OCI-LY7 (cell line): Measurements from ENCODE around the gene TEX22. TPM values are rescaled to one million over a fixed set of nuclear protein-coding genes. Genes with fewer than 3 reads are reported as not detected.

Experiments
- BruUV-seq: library from RNA; stranded (reverse); fragments of 400-500 nt; replicated peaks from 2 replicates; lab custom pipeline; 2021; lab: Mats Ljungman, UMichigan
- CTCF ChIA-PET: fragments of 300-600 bp; sonication (Branson Sonifier 250); formaldehyde crosslinking; loops from one replicate; lab custom pipeline; 2022; ENCODE audit warnings: antibody characterized with exemption; ENCODE audit not compliant: unreplicated experiment; lab: Charles Lee
- POLR2A ChIA-PET: fragments of 300-600 bp; sonication (Branson Sonifier 250); formaldehyde crosslinking; loops from one replicate; lab custom pipeline; 2022; ENCODE audit warnings: antibody characterized with exemption; lab: Charles Lee
- DNase-seq: peaks from one replicate; pipeline ENCODE4 v3.0.0-alpha.2; 2015; ENCODE audit warnings: low spot score
- H2AFZ ChIP-seq: fragments of 200-600 bp; sonication (generic), shearing (Covaris generic); 2 replicates; pipeline ENCODE4 v1.6.1; 2014; ENCODE audit warnings: mild to moderate bottlenecking, antibody characterized with exemption, low read length, moderate library complexity
- H3K27ac ChIP-seq: fragments of 200-600 bp; sonication (generic); 2 replicates; pipeline ENCODE4 v1.5.1; 2014; ENCODE audit warnings: mixed run types, low read depth, mild to moderate bottlenecking, moderate library complexity, low read length, inconsistent platforms; ENCODE audit not compliant: poor library complexity, severe bottlenecking
- H3K36me3 ChIP-seq: fragments of 200-600 bp; sonication (generic); 2 replicates; pipeline ENCODE4 v1.6.1; 2014; ENCODE audit warnings: mild to moderate bottlenecking, antibody characterized with exemption, low read length, moderate library complexity, mixed read lengths; ENCODE audit not compliant: insufficient read depth
- H3K4me1 ChIP-seq: fragments of 200-600 bp; sonication (generic); 2 replicates; pipeline ENCODE4 v1.5.1; 2014; ENCODE audit warnings: mild to moderate bottlenecking, low read length; ENCODE audit not compliant: insufficient read depth, poor library complexity, severe bottlenecking
- H3K4me2 ChIP-seq: fragments of 200-600 bp; sonication (generic); 2 replicates; pipeline ENCODE4 v1.6.1; 2014; ENCODE audit warnings: mild to moderate bottlenecking, low read length
- H3K4me3 ChIP-seq: fragments of 200-600 bp; sonication (generic); 2 replicates; pipeline ENCODE4 v1.5.1; 2014; ENCODE audit warnings: mild to moderate bottlenecking, low read depth, low read length; ENCODE audit not compliant: poor library complexity, severe bottlenecking
- H3K79me2 ChIP-seq: fragments of 200-600 bp; sonication (generic); 2 replicates; pipeline ENCODE4 v1.6.1; 2016; ENCODE audit warnings: low read depth, mild to moderate bottlenecking, low read length, moderate library complexity, mixed read lengths; ENCODE audit not compliant: insufficient read depth
- H3K9me2 ChIP-seq: fragments of 200-600 bp; sonication (generic); 2 replicates; pipeline ENCODE4 v1.6.1; 2016; ENCODE audit warnings: mild to moderate bottlenecking, low read length, mixed read lengths; ENCODE audit not compliant: insufficient read depth
- H3K9me3 ChIP-seq: fragments of 200-600 bp; sonication (generic); 2 replicates; pipeline ENCODE4 v1.6.1; 2014; ENCODE audit warnings: mild to moderate bottlenecking, mixed run types, low read length, mixed read lengths
- H4K20me1 ChIP-seq: fragments of 200-600 bp; sonication (generic); 2 replicates; pipeline ENCODE4 v1.6.1; 2014; ENCODE audit warnings: mild to moderate bottlenecking, antibody characterized with exemption, low read length, moderate library complexity, mixed read lengths; ENCODE audit not compliant: insufficient read depth
- EZH2phosphoT487 ChIP-seq: fragments of 200-600 bp; sonication (generic); IDR thresholded peaks from 2 replicates; pipeline ENCODE4 v1.6.1; 2018; ENCODE audit warnings: low read depth, borderline replicate concordance, mild to moderate bottlenecking, mixed run types, antibody characterized with exemption, low read length, moderate library complexity, mixed read lengths
- intact Hi-C: fragments of 100-400 bp; cut with micrococcal nuclease; formaldehyde crosslinking; loops from one replicate; pipeline ENCODE4 v1.10.0; 2022; ENCODE audit not compliant: unreplicated experiment
- total RNA-seq, 2 experiments: library from RNA; depleted of rRNA in 1 of 2; stranded (reverse); fragments of >200 nt in 1 of 2; shearing (Covaris generic) in 1 of 2; gene quantifications; 2 replicates each; pipeline ENCODE4 v1.2.3, GENCODE V29; 2014 to 2022
- TF ChIP-seq, protein P1 (sequence below): fragments of 200-600 bp; sonication (generic); conservative IDR thresholded peaks from 2 replicates; pipeline ENCODE4 v1.5.1; 2014; ENCODE audit warnings: mild to moderate bottlenecking, antibody characterized with exemption, low read length, moderate library complexity, mixed read lengths

Gene TEX22
- total RNA-seq, 2 experiments from 2014 or later: 1.3 to 9.2 TPM

DNA sequence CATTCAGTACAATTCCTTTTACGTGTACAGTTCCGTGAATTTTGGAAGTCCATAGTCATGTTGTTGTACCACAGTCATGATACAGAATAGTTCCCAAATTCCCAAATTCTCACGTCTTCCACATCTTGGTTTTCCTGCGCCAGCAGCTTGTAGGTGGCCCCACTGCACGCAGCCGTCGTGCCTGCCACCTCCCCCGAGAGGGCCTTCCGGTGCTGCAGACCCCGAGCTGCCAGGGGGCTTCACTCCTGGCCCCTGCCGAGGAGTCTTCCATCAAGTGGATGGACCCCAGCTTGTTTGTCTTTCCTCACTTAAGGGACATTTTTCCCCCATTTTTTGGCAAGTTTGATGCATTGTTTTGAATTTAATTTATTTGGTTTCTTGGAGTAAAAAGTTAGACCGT is 38.1 kb downstream of the TEX22 start:
- Histone ChIP-seq H3K27ac (no peak overlapping the region), H4K20me1 (peaks cover 6% of the 10 kb centered on the region; the same call in 1 of the 2 replicates), H3K4me3 (no peak overlapping the region), H3K9me2 (no peaks in the 10 kb centered on the region), H3K36me3 (peaks cover 82% of the 10 kb centered on the region), H3K9me3 (peaks cover 15% of the 10 kb centered on the region), H2AFZ (no peak overlapping the region), H3K4me2 (no peak overlapping the region), H3K4me1 (no peaks in the 10 kb centered on the region), H3K79me2 (peaks cover 56% of the 10 kb centered on the region)
- POLR2A ChIA-PET: interaction anchor here (0.9 kb wide), 1 partner anchor 17 kb away, joined by 3 read pairs; the partner anchor contains the start of gene MTA1
- BruUV-seq: no TSS peak
- intact Hi-C loops: no loop called here
- TF ChIP-seq, protein P1, sequence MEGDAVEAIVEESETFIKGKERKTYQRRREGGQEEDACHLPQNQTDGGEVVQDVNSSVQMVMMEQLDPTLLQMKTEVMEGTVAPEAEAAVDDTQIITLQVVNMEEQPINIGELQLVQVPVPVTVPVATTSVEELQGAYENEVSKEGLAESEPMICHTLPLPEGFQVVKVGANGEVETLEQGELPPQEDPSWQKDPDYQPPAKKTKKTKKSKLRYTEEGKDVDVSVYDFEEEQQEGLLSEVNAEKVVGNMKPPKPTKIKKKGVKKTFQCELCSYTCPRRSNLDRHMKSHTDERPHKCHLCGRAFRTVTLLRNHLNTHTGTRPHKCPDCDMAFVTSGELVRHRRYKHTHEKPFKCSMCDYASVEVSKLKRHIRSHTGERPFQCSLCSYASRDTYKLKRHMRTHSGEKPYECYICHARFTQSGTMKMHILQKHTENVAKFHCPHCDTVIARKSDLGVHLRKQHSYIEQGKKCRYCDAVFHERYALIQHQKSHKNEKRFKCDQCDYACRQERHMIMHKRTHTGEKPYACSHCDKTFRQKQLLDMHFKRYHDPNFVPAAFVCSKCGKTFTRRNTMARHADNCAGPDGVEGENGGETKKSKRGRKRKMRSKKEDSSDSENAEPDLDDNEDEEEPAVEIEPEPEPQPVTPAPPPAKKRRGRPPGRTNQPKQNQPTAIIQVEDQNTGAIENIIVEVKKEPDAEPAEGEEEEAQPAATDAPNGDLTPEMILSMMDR: no peak
- no peak for TF ChIP-seq EZH2phosphoT487
- no peak for DNase-seq
- CTCF ChIA-PET: no interaction called here

DNA sequence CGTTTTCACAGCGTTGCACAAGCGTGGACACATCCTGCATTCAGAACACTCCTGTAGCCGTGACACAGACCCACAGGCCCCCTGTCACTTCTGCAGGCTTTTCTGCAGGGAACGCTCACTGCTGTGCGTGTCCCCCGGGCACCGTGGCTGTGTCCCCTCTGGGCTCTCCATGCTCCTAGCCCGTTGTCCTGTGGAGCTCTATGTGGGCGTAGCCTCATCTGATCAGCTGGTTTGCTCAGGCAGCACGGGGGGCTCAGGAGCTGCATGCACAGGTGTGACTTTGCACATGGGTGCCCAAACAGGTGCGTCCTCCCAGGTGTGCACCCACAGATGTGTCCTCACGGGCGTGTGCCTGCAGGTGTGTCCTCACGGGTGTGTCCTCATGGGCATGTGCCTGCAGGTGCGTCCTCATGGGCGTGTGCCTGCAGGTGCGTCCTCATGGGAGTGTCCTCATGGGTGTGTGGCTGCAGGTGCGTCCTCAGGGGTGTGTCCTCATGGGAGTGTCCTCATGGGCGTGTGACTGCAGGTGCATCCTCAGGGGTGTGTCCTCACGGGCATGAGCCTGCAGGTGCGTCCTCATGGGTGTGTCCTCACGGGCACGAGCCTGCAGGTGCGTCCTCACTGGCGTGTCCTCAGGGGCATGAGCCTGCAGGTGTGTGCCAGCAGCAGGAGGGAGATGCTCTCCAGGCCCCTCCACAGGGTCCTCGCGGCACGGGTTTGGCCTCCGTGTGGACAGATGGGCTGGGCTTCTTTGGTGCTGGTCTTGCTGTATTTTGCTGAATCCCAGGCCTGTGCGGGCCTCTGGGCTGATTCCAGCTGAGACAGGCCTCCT is 38.8 kb downstream of the TEX22 start:
- ChIA-PET CTCF (no interaction called here), POLR2A (no interaction called here)
- no peaks in the 10 kb centered on the region for H3K9me2 ChIP-seq
- H3K4me1 ChIP-seq: no peaks in the 10 kb centered on the region
- H2AFZ ChIP-seq: no peak overlapping the region
- BruUV-seq: no TSS peak
- peak; percentile 22 for DNase-seq
- no peak for TF ChIP-seq EZH2phosphoT487
- TF ChIP-seq, protein P1: no peak
- peaks cover 15% of the 10 kb centered on the region for H3K9me3 ChIP-seq
- intact Hi-C loops: no loop called here
- H4K20me1 ChIP-seq: 0 out of 2 replicates have a peak, but pooled peaks cover 6% of the 10 kb centered on the region
- H3K27ac ChIP-seq: no peak overlapping the region
- no peak overlapping the region for H3K4me2 ChIP-seq
- H3K79me2 ChIP-seq: peaks cover 56% of the 10 kb centered on the region
- H3K4me3 ChIP-seq: no peak overlapping the region
- peaks cover 82% of the 10 kb centered on the region for H3K36me3 ChIP-seq
